Thyroid gland (tissue), 4 donors: ENCODE data around the gene BCAS2.

ENCODE experiments used
- POLR2A ChIP-seq, 2 donors: fragments of 450-650 bp; IDR thresholded peaks; one replicate each; pipeline ENCODE4 v1.6.1; 2017; ENCODE audit warnings: antibody characterized with exemption in 2 of 2, mild to moderate bottlenecking in 2 of 2, moderate library complexity in 1 of 2
- TF ChIP-seq, protein P1 (sequence below), 6 experiments: fragments of 200-600 bp in 3 of 6; fragments of 450-650 bp in 3 of 6; sonication (generic) in 3 of 6; IDR thresholded peaks; one replicate each; pipeline ENCODE4 v1.5.1; 2016 to 2019; ENCODE audit warnings: antibody characterized with exemption in 6 of 6, mild to moderate bottlenecking in 2 of 6, inconsistent platforms in 1 of 6, moderate library complexity in 1 of 6

DNA sequence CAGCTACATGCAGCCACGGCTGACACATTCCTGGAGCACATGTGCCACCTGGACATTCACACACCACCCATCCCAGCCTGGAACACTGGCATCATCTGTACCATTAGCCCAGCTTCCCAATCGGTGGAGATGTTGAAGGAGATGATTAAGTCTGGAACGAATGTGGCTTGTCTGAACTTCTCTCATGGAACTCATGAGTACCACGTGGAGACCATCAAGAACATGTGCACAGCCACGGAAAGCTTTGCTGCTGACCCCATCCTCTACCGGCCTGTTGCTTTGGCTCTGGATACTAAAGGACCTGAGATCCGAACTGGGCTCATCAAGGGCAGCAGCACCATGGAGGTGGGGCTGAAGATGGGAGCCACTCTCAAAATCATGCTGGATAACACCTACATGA is 45.4 kb downstream of the BCAS2 start:
- TF ChIP-seq, protein P1, sequence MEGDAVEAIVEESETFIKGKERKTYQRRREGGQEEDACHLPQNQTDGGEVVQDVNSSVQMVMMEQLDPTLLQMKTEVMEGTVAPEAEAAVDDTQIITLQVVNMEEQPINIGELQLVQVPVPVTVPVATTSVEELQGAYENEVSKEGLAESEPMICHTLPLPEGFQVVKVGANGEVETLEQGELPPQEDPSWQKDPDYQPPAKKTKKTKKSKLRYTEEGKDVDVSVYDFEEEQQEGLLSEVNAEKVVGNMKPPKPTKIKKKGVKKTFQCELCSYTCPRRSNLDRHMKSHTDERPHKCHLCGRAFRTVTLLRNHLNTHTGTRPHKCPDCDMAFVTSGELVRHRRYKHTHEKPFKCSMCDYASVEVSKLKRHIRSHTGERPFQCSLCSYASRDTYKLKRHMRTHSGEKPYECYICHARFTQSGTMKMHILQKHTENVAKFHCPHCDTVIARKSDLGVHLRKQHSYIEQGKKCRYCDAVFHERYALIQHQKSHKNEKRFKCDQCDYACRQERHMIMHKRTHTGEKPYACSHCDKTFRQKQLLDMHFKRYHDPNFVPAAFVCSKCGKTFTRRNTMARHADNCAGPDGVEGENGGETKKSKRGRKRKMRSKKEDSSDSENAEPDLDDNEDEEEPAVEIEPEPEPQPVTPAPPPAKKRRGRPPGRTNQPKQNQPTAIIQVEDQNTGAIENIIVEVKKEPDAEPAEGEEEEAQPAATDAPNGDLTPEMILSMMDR (IDR thresholded peaks at IDR 0.05): no peak
- no peak for TF ChIP-seq POLR2A (IDR thresholded peaks at IDR 0.05)
